HG02884 (cell line): ENCODE data around the gene PANX2.
A peak's percentile ranks its signal among the peaks of the same experiment; 100 is the strongest.
"Not testable (repeated sequence)": the region's sequence is repeated elsewhere in the genome, so short reads cannot be mapped to it uniquely, and the experiment has no call there.

Experiments used
- ATAC-seq: cut with Tn5 transposase; IDR thresholded peaks from one replicate; pipeline ENCODE4 v1.9.1; 2021; ENCODE audit warnings: mild to moderate bottlenecking, moderate library complexity; ENCODE audit not compliant: unreplicated experiment

Gene PANX2

GRCh38 chr22:50197000-50197800 lies 26.7 kb downstream of the PANX2 start:
- no peak for ATAC-seq

GRCh38 chr22:50197856-50198623 lies 27.5 kb downstream of the PANX2 start:
- ATAC-seq: no peak

GRCh38 chr22:50198624-50199017 lies 28.1 kb downstream of the PANX2 start:
- ATAC-seq: no peak

GRCh38 chr22:50199251-50199721 lies 28.8 kb downstream of the PANX2 start:
- no peak for ATAC-seq

GRCh38 chr22:50199829-50200460 lies 29.4 kb downstream of the PANX2 start:
- no peak for ATAC-seq

- ATAC-seq: peak; percentile 73
These were observed 30.1 kb downstream of the PANX2 start, which contains the start of gene SELENOO for GRCh38 chr22:50200461-50201190. TSS of gene SELENOO (plus strand) at chr22:50201011. CDS start at chr22:50201037, 26 bp downstream.

- ATAC-seq: peak; percentile 20
These were observed 30.9 kb downstream of the PANX2 start for GRCh38 chr22:50201191-50202129.

- ATAC-seq: no peak
These were observed 31.7 kb downstream of the PANX2 start for GRCh38 chr22:50202130-50202666.

GRCh38 chr22:50203288-50203687 lies 32.8 kb downstream of the PANX2 start:
- ATAC-seq: no peak

GRCh38 chr22:50204571-50204970 lies 34.0 kb downstream of the PANX2 start:
- ATAC-seq: no peak

GRCh38 chr22:50204998-50205397 lies 34.5 kb downstream of the PANX2 start:
- not testable (repeated sequence) for ATAC-seq

- no peak for ATAC-seq
These were observed 35.4 kb downstream of the PANX2 start for GRCh38 chr22:50205781-50206569.

- ATAC-seq: no peak
These were observed 36.1 kb downstream of the PANX2 start for GRCh38 chr22:50206599-50206998.

- ATAC-seq: no peak
These were observed 37.0 kb downstream of the PANX2 start for GRCh38 chr22:50207383-50208140.

GRCh38 chr22:50208430-50208938 lies 38.0 kb downstream of the PANX2 start:
- no peak for ATAC-seq

- no peak for ATAC-seq
These were observed 38.7 kb downstream of the PANX2 start for GRCh38 chr22:50208939-50209892.
